ENCODE measurements around the gene CCNF.
"Not testable (repeated sequence)": the region's sequence is repeated elsewhere in the genome, so short reads cannot be mapped to it uniquely, and the experiment has no call there.

CCNF gene, protein sequence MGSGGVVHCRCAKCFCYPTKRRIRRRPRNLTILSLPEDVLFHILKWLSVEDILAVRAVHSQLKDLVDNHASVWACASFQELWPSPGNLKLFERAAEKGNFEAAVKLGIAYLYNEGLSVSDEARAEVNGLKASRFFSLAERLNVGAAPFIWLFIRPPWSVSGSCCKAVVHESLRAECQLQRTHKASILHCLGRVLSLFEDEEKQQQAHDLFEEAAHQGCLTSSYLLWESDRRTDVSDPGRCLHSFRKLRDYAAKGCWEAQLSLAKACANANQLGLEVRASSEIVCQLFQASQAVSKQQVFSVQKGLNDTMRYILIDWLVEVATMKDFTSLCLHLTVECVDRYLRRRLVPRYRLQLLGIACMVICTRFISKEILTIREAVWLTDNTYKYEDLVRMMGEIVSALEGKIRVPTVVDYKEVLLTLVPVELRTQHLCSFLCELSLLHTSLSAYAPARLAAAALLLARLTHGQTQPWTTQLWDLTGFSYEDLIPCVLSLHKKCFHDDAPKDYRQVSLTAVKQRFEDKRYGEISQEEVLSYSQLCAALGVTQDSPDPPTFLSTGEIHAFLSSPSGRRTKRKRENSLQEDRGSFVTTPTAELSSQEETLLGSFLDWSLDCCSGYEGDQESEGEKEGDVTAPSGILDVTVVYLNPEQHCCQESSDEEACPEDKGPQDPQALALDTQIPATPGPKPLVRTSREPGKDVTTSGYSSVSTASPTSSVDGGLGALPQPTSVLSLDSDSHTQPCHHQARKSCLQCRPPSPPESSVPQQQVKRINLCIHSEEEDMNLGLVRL

DNA sequence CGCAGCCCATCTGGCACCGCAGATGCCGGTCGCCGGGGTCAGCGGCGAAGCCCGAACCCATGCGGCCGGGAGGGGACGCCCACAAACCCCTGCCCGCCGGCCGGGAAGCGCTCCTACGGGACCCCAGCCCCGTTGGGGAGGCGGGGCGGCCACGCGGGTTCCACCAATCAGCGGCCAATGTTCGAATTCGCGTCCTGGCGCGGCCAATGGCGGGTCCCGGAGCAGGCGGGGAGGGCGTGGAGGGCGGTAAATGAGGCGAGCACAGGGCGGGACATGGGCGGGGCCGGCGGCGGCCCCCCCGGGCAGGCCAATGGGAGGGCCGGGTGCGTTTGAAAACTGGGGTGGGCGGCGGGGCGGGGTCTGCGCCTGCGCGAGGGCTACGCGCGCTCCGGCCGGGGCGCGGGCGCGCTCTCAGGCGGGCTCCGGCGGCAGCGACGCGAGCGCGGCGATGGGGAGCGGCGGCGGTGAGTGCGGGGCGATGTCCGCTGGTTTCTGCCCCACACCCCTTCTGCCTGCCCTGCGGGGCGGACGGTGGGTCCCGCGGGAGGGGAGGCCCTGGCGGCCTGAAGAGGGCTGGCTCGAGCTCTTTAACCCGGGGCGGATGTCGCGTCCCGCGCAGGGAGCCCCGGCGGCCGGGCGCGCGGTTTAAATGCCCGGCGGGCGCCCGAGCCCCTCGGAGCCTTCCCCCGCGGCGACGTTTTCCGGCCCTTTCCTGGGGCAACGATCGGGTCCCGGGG, at the start of gene CCNF:
CCNF (plus strand) TSS at position 414 of the 737 bp plus-strand sequence; CDS start at position 449, 35 bp downstream.
- peak; percentile 99 for DNase-seq

DNA sequence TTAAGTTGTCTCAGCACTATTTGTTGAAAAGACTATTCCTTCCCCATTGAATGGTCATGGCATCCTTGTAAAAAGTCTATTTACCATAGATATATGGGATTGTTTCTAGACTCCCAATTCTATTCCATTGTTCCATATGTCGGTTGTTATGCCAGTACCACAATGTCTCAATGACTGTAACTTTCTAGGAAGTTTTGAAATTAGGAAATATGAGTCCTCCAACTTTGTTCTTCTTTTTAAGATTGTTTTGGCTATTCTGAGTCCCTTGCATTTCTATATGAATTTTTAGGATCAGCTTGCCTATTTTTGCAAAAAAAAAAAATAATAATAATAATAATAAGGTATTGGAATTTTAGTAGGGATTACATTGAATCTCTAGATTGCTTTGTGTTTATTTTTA, 45.7 kb upstream of the CCNF start:
- DNase-seq = no peak

DNA sequence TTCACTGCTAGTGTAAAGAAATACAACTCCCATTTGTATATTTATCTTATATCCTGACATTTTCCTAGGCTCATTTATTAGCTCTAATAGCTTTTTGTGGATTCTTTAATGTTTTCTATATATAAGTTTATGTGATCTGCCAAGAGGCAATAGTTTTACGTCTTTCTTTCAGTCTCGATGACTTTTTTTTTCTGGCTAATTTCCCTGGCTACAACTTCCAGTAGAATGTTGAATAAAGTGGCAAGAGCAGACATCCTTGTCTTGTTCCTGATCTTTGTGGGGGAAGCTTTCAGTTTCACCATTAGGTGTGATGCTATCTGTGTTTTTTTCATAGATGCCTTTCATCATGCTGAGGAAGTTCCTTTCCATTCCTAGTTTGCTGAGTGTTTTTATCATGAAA, 44.8 kb upstream of the CCNF start:
- DNase-seq = no peak

DNA sequence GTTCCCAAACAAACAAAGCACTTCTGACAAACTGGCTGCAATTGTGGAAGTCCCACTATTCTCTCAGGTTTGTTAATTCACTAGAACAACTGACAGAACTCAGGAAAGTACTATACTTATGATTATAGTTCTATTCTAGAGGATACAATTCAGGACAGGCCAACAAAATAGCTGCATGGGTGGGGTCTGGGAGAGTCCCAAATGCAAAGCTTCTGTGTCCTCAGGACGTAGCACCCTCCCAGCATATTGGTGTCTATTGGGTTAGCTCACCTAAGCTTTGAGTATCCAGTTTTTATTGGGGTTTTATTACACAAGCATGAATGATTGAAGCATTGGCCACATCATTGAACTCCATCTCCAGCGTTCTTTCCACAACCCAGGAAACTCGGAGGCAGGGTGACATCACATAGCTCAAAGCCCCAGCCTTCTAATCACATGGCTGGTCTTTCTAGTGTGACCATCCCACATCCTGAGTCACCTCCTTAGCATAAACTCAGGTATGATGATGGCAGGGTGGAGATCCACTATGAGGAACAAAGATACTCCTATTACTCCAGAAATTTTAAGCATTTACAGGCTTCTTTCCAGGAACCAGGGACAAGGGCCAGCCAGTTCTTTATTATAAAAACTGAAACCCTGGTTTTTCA, 43.9 kb upstream of the CCNF start:
- DNase-seq = no peak

DNA sequence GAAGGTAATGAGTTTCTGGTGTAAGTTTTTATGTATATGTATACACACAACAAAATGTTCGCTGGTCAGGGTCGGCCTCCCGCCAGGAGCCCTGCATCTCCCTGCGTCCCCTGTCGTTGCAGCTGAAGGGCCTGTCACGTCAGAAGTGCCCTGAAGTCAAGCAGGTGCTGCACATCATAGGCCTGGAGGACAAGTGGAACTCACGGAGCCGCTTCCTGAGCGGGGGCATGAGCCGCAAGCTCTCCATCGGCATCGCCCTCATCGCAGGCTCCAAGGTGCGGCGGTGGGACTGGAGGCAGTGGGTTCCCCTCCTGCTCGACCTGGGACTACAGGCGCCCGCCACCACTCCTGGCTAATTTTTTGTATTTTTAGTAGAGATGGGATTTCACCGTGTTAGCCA, 43.3 kb upstream of the CCNF start:
- not testable (repeated sequence) for DNase-seq

DNA sequence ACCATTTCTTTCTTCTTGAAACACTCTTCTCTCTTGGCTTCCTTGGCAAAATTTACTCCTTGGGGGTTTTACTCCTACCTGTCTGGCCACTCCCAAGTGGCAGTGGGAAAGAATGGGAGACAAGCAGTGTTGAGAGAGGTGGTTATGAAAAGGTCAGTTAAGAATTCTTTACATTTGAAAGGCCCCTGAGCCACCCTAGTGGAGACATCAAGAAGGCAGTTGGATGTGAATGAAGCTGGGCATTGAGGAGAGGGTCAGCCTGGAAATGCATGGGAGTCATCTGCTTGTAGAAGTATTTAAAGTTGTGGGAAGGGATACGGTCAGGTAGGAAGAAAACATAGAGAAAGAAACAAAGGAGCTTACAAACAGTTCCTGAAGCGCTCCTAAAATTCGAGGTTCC, 42.3 kb upstream of the CCNF start:
- no peak for DNase-seq

DNA sequence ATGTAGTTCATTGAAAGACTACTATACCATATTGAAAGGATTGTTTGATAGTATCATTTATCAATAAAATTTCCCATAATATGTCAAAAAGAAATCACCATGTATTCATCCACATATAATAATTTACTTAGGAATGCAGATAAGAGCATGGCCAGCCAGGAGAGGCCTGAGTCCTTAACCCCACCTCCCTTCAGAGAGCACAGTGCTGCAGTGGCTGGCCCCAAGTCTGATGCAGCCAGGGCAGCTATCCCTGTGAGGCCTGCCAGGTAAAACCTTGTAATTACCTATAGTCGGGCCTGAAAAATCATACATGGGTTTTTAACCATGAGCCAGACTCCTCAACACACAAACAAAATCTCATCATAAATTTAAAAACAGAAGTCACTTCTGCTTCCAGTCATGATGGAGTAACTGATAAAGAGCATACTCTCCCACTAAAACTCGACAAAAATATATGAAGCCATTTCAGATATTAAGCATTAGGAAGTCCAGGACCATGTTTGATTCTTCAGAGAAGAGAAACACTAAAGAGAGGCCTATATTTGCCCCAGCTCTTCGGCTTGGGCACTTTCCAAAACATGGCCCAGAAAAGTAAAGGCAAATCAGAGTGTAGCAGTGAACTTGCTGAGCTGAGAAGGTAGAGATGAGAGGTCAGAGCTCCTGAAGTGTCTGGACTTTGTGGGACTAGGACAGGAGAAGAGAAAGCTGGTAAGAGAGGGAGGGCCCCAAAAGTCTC, 40.9 kb upstream of the CCNF start:
- no peak for DNase-seq

DNA sequence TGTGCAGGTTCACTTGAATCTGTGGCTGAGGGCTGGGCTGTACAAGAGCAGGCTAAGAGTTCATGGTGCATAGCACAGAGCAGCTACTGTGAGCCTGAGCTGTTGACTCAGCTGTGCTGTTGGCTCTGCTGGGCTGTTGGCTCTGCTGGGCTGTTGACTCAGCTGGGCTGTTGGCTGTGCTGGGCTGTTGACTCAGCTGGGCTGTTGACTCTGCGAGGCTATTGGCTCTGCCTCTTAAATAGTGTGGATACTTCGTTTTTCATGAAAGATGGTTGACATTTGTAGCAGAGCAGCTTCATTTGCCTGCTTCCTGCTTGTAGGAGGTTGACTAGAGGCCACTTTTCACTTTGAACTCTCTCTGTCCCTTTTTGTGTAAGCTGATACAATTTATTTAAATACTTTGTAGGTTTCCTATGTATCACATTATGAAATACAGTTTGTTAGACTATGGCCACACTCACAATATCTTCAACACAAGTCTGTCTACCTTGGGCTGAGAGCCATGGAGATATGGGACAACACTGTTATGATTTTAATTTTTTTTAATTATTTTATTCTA, 40.3 kb upstream of the CCNF start:
- no peak for DNase-seq

DNA sequence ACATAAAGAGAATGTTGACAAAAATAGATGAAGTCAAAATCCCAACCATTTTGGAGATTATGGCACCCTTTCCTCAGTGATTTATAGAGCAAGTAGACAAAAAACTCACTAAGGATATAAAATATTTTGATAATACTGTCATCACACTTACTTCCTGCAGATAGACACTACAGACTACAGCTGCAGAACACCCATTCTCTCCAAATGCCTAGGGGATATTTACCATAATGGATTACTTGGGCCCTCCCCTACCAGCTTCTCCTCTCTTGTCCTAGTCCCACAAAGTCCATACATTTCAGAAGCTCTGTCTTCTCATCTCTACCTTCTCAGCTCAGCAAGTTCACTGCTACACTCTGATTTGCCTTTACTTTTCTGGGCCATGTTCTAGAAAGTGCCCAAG, 37.2 kb upstream of the CCNF start:
- DNase-seq = no peak

DNA sequence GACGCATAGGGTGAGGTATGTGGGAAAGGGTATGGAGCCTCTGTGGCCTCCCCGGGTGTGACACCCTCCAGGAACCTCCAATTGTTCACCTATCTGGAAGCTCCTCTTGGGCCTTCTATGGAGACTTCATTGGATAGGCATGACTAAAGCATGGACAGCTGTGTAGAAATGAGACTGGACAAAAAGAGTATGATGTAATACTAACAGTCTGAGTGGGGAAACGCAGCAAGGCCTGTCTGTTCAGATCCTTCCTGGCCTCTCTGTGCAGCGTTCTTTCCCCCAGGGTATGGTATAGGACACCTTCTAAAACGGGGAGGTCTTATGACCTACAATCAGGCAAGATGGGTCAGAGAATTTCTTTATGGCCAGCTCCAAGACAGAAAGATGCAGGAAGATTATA, 30.7 kb upstream of the CCNF start:
- DNase-seq = no peak

DNA sequence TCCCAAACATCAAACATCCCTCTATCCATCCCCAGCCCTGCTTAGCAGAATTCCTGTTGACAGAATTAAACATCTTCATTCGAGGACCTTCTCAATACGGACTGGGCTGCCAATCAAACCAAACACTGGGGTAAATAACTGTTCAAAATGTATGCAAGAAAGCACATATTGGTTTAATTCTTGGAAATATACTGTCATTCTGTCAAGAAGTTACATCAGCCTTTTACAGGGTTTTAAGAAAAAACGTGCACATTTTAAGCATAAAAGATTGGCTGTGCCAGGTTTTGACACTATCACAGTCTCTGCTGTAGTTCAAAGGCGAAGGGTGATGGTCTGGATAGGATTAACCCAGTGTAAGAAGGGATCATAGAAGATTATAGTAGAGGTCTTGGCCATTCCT, 25.1 kb upstream of the CCNF start:
- DNase-seq = no peak

DNA sequence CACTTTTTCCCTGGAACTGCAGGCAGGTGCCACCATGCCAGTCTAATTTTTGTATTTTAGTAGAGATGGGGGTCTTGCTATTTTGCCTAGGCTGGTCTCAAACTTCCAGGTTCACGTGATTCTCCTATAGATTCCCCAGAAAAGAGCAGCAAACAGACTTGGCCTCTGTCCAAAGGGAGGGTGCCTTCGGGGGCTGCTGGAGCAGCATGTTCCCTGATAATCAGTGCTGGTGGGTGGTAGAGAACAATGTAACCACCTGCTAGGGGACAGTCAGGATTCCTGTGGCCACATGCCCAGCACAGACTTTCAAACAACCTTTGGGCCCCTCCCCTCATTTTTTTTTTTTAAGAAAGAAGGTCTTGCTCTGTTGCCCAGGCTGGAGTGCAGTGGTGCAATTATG, 14.2 kb upstream of the CCNF start:
- no peak for DNase-seq

DNA sequence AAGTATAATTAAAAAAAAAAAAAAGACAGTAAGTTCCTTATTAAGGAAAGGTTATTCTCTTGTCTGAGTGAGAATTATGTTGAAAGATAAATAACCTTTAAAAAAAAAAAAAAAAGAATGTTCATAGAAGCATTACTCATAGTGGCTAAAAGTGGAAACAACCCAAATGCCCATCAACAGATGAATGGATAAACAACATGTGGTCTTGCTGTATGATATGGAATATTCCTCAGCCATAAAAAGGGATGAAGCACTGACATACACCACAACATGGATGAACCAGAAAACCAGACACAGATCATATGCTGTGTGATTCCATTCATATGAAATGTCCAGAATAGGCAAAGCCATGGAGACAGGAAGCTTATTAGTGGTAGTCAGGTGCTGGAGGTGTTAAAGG, 9.2 kb upstream of the CCNF start:
- no peak for DNase-seq

DNA sequence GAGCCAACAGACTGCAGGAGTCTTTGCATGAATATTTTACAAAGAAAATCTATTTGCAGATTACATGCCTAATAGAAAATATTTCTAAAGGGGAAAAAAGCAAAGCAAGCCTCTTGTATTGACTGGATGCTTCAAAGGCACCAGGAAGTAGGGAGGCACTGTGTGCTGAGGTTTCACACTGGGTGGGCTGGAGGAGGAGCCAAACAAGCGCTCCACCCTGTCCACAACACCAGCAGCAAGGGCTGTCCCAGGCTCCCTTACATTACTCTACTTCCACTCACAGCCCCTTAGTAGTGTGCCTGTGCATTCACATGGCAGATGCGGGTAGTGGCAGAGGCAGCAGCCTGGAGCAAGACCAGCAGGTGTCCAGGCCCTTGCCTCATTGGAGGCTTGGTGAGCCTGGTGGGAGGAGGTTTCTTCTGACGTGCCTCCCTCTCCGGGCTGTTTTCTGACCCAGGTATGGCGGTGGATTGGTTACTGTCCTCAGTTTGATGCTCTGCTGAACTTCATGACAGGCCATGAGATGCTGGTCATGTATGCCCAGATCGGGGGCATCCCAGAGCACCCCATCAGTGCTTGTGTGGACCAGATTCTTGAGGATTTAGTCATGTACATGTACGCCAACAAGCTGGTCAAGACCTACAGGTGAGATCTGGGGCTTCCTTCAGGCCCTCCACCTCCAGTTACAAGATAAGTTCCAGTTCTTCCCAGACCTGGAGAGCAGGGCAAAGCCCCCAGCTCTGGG, 7.0 kb upstream of the CCNF start:
- no peak for DNase-seq

DNA sequence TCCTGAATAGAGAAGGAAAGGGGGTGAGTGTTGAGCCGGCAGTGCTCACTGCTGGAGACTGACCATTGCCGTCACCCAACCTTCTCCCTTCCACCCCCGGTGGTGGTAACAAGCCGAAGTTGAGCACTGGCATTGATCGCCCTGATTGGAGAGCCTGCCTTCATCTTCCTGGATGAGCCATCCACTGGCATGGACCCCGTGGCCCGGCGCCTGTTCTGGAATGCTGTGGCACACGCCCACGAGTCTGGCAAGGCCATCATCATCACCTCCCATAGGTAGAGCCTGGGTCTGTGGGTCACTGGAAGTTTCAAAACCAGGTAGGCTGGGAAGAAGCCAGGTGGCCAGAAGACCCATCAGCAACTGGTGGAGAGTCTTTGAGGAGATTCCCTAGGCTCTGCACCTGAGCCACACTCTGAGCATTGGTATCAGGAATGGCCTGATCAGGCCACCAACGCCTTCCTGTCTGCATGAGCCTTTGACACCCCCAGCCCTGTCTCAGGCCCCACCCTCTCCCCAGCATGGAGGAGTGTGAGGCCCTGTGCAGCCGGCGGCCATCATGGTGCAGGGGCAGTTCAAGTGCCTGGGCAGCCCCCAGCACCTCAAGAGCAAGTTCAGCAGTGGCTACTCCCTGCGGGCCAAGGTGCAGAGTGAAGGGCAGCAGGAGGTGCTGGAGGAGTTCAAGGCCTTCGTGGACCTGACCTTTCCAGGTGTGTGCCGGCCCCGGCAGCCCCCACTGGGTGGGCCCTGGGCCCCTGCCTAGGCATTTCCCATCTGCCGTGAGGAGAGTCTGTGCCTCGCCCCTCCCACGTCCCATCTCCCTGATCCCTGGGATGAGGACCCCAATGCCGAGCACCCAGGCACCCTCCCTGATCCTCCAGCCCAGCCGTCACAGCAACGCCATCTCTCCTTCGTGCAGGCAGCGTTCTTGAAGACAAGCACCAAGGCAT, 4.9 kb upstream of the CCNF start:
- no peak for DNase-seq

DNA sequence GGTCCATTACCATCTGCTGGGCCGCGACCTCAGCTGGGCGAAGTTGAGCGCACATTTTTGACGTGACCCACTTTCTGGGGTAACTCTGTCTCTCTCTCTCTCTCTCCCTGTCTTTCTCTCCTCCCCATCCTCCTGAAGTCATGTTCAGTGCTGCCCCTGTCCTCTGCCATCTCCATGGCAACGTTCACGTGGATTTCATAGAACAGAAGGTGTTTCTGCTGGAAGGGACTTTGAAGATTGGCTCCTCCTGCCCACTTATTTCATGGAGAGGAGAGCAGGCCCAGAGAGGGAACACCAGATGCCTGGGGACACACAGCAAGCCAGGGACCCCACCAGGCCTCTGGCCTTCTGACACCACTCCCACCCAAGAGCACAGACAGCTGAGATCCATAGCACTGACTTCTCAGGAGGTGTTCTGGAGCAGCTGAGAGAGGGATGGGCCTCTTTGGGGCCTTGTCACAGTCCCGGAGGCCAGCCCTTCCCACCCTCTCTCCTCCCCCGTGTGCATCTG, 4.2 kb upstream of the CCNF start:
- no peak for DNase-seq

DNA sequence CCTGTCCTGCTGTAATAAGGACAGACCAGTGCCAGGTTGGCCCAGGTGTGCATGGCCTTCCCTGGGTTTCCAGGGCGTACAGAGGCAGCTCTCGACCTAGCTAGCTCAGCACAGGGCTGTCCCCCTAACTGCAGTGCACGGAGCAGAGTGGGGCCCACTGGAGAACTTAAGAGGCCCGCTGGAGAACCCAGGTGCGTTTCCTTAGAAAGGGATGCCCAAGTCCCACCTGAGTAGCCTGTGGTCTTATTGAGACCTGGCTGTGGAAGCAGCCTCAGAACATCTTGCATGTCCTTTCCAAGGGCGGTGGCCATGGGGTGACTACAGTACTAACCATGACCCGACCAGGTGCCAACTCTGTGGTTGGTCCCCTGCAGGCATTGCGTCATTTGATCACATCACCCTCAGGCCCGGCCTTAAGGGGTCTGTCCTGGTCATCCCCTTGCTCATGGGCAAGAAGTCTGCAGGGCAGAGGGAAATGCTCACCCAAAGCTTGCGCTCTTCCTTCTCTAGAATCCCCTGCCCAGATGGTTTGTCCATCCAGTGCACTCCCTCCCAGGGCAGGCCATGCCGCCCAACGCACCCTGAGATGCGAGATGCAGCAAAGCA, 3.3 kb upstream of the CCNF start:
- no peak for DNase-seq

DNA sequence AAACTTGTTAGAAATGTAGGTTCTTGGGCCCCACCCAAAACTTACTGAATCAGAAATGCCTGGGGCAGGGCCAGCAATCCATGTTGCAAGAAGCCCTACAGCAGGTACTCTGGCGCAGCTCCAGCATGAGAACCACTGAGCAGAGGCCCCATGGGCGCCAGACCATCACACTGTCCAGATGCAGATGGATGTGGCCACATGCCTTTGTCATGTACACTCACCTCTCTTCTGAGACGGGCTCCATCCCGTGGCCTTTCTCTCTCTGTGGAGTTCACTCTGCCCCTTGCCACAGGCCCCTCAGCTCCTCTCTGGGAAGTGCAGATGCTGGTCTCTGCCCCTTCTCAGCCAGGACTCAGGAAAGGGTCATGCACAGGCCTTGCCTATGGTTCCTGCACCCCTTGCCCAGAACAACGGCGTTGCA, 2.3 kb upstream of the CCNF start:
- DNase-seq = no peak

DNA sequence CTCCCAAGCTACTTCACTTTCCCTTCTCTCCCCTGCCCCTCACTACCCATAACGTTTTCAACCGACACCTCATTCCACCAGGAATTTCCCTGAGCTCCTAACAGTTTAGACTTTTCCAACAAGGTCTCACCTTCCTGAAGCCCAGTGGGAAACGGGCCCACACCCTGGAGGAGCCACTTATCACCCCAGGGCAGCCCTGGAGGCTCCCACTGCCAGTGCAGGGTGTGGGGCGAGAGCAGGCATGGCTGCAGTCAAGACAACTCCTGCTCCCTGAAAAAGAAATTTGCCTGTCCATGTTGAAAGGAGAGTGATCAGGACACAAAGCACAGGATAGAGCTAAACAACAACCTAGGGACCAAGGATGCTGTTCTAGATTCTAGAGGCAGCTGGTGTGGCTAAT, 1.7 kb upstream of the CCNF start:
- no peak for DNase-seq

All from CD4-positive, alpha-beta T cell treated with Interleukin-17A for 4 hours (primary cell).